Measurements from ENCODE around the gene SSR4. TPM values are rescaled to one million over a fixed set of nuclear protein-coding genes. Genes with fewer than 3 reads are reported as not detected.

Gene SSR4
- total RNA-seq: 55.1 and 119 TPM in 2 replicates

GRCh38 chrX:153794018-153794896 is at the start of gene SSR4, which contains the start of gene IDH3G:
SSR4 (plus strand) TSS chrX:153794668; CDS start chrX:153794688, 20 bp downstream.
IDH3G (minus strand) TSS chrX:153794375; CDS start chrX:153794326, 49 bp downstream.

GRCh38 chrX:153763989-153764755 is 30.3 kb upstream of the SSR4 start, which contains the start of gene PLXNB3:
PLXNB3 (plus strand) TSS chrX:153764249; CDS start chrX:153765536, 1,287 bp downstream.

GRCh38 chrX:153780678-153781427 is 13.6 kb upstream of the SSR4 start, which contains the start of gene SRPK3:
SRPK3 (plus strand) TSS chrX:153781041; CDS start chrX:153781087, 46 bp downstream.

GRCh38 chrX:153829799-153830639 is 35.6 kb downstream of the SSR4 start, which contains the start of gene PDZD4:
PDZD4 (minus strand) TSS chrX:153830544; CDS start chrX:153830298, 246 bp downstream.

Other genes with a start within 250 kb of the SSR4 start
- gene CCNQ, start 195.5 kb upstream of the SSR4 start, total RNA-seq: 25.1 and 27.8 TPM in 2 replicates
- gene DUSP9, start 147.5 kb upstream of the SSR4 start, total RNA-seq: under 0.01 TPM in 1 of 2 replicates, not detected in the other
- 1.2 TPM in 1 of 2 replicates, not detected in the other for gene PNCK, start 120.9 kb upstream of the SSR4 start, total RNA-seq
- gene SLC6A8, start 106.7 kb upstream of the SSR4 start, total RNA-seq: 8.9 and 14.9 TPM in 2 replicates
- 115 and 129 TPM in 2 replicates for gene BCAP31, start 70.3 kb upstream of the SSR4 start, total RNA-seq
- 15.7 and 26.0 TPM in 2 replicates for gene ABCD1, start 69.8 kb upstream of the SSR4 start, total RNA-seq
- 2.3 and 6.1 TPM in 2 replicates for gene PLXNB3, start 30.4 kb upstream of the SSR4 start, total RNA-seq
- 0.58 and 1.5 TPM in 2 replicates for gene SRPK3, start 13.6 kb upstream of the SSR4 start, total RNA-seq
- 62.4 and 63.3 TPM in 2 replicates for gene IDH3G, start 293 bp upstream of the SSR4 start, total RNA-seq
- gene PDZD4, start 35.9 kb downstream of the SSR4 start, total RNA-seq: 0.15 and 0.33 TPM in 2 replicates
- gene L1CAM, start 91.5 kb downstream of the SSR4 start, total RNA-seq: 1.2 and 1.6 TPM in 2 replicates
- not detected in 2 replicates for gene AVPR2, start 110.0 kb downstream of the SSR4 start, total RNA-seq
- 2.3 and 2.6 TPM in 2 replicates for gene ARHGAP4, start 131.6 kb downstream of the SSR4 start, total RNA-seq
- 39.0 and 41.8 TPM in 2 replicates for gene NAA10, start 140.4 kb downstream of the SSR4 start, total RNA-seq
- 1.3 and 1.5 TPM in 2 replicates for gene RENBP, start 150.0 kb downstream of the SSR4 start, total RNA-seq
- gene HCFC1, start 177.2 kb downstream of the SSR4 start, total RNA-seq: 18.9 and 21.1 TPM in 2 replicates
- 6.8 and 10.9 TPM in 2 replicates for gene TMEM187, start 178.1 kb downstream of the SSR4 start, total RNA-seq
- gene IRAK1, start 225.2 kb downstream of the SSR4 start, total RNA-seq: 52.8 and 87.7 TPM in 2 replicates

Measured in smooth muscle cell of trachea (primary cell).